Measurements from ENCODE around the gene RTL10.
"Not testable (repeated sequence)": the region's sequence is repeated elsewhere in the genome, so short reads cannot be mapped to it uniquely, and the experiment has no call there.

The RTL10 gene

DNA sequence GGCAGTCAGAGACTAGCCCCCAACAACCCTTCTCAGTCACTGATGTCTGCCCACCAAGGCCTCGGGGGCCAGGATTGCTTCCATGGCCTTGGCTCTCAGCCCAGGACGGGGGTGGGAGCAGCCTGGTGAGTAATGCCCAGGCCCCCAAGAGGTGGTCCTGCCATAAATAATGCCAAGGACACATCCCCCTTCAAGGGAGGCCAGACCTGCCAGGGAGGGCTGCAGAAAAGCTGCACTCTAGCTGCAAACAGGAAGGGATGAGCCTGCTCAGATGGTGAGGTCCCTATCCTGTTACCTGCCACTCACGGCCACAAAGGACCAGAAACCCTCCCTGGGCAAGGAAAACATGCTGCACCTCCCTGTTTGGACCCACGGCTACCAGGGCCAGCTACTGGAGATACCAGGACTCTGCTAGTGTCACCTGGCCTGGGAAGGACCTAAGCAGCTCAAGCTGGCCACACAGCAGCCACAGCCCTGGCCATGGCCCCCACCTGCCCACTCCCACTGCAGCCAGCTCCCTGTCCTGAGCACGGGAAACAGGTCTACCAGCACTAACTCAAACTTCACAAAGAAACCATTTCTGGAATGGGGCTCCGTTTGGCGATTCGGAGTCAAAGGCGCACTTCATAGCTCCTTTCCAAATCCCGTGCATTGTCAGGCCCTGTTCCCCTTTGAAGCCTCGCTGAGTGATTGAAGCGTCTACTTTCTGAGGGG, 12.1 kb downstream of the RTL10 start:
- no peak for DNase-seq

DNA sequence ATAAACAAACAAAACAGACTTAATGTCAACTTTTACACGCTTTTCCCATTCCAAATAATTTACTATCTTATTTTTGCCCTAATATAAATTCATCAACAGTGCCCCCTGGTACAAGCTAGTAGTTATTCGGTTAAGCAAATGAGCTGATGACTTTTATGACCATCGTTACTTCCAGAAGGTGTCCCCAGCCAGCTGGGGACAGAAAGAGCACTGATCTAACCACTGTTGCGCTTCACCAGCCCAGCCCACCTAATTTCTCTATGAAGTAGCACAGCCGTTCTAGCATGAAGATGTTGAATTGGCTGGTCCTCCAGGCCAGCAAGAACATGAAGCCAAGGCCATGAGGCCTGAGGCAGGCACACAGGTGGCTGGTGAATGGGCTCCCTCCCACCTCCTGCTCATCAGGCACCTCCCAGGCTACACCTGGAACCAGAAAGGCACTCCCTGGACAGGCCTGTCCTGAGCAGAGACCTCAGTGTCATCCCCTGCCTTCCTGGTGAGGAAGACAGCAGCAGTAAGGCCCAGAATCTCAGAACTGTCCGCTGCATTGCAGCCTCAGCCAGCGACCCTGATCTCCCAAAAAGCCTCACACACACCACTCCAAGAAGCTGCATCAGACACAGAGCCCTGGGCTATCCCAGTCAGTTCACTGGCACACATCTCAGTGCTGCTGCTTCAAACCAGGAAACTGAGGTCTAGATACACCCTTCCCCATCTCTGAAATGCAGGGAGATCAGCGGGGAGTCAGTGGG, 12.9 kb downstream of the RTL10 start:
- no peak for DNase-seq

DNA sequence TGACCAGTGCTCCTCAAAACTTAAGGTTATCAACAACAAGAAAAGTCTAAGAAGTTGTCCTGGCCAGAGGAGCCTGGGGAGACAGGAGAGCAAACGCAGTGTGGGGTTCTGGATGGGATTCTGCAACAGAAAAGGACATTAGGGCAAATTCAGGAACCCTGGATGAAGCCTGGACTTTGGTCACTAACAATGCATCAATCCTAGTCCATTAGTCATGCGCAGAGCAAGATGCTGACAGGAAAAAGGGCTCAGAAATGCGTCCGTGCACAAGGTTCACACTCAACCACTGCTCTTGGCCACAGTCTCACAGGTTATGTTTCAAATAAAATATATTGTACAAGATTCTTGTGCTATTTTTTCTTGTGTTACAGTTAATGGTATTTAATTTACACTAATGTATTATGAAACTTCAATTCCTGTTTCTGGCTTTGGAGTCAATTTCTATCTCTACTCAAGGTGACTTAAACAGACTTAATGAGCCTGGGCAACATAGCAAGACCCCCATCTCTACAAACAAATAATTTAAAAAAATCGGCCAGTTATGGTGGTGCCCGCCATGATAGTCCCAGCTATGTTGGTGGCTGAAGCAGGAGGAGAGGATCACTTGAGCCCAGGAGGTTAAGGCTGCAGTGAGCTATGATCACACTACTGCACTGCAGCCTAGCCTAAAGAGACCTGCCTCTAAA, 13.6 kb downstream of the RTL10 start:
- DNase-seq = no peak

DNA sequence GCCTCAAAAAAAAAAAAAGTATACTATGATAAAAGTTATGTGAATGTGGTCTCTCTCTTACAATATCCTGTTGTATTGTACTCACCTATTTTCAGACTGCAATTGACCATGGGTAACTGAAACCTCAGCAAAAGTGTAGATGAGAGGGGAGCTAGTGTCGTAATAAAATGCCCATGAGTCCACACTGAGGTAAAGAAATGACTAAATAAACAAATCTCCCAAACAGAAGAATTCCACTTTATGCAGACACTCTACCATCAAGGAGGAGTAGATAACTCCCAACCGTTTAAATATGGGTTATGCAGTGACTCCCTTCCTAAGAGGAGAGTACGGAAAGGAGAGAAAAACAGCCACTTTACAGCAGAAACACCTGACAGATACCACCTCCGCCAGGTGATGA, 14.6 kb downstream of the RTL10 start:
- DNase-seq = no peak

DNA sequence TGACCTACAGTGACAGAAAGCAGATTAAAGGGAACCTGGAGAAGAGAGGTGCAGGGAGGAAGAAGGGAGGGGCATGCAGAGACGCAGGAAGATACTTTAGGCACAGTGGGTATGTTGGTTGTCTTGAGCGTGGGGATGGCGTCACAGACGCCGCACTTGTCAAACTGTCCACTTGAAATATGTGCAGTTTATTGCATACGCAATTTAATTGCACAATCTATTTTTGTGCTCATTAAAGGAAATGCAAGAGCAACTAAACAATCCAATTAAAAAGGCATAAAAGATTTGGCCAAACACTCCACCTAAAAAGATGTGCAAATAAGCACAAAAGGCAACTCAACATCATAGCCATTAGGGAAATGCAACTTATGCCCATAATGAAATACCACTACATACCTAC, 16.8 kb downstream of the RTL10 start:
- no peak for DNase-seq

DNA sequence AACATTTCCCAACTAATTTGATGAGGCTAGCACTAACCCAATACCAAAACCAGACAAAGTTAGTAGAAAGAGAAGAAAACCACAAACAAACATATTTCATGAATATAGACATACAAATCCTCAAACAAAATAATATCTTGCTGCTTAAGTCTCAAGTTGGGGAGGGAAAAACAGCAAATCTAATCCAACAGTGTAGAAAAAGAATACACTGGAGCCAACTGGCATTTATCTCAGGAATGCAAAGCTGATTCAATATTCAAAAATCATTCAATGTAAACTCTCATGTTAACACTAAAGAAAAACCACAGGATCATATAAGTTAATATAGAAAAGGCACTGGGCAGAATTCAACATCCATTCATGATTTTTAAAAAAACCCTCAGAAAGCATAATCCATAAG, 18.2 kb downstream of the RTL10 start:
- DNase-seq = no peak

DNA sequence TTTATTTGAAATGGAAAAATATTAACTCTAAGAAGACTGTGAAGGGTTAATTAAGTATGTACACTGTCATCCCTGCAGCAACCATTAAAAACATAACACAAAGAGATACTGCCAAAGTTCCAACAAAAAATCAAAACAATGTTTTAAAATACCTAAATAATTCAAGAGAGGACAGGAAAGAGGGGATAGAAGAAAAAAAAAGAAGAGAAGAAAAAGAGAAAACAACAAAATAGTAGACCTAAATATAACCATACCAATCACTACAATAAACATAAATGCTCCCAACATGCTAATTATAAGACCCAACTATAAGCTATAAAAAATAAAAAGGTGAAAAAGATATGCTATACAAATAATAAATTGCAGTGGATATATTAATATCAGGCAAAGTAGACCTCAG, 20.1 kb downstream of the RTL10 start:
- DNase-seq = no peak

DNA sequence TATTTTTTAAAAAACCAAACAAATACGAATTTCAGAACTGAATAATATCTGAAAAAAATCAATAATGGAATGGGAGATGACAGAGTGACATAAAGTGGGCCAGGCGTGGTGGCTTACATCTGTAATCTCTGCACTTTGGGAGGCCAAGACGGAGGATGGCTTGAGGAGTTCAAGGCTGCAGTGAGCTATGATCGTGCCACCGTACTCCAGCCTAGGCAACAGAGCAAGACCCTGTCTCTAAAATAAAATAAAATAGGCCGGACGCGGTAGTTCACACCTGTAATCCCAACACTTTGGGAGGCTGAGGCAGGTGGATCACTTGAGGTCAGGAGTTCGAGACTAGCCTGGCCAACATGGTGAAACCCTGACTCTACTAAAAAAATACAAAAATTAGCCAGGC, 21.3 kb downstream of the RTL10 start:
- not testable (repeated sequence) for DNase-seq

DNA sequence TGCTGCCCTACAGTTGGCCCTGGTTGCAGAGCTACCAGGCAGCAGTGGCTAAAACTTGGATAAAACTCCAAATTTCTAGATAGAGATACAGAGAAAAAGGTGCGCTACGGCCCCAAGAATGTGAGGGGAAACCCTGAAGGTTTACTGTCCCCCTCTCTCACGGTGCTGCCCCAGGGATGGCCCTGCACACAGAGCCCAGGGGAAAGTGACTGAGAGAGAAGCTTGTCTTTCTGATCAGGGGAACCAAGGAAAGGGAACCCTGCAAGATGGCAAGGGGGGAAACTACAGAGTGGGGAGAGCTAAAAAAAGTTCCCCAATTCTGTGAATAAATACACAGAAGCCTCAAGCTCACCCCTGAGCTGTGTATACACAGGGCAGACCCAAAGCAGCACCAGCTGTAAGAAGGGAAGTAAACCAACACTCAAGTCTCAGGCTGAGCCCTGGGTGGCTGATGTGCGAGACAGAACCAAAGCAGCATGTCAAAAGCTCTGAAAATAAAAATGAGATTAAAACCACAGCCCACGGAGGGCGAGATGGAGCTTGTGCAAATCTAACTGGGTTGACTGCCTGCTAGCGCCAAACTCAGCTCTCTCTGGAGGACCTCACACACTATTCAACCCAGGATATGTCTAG, 22.1 kb downstream of the RTL10 start:
- DNase-seq = no peak

DNA sequence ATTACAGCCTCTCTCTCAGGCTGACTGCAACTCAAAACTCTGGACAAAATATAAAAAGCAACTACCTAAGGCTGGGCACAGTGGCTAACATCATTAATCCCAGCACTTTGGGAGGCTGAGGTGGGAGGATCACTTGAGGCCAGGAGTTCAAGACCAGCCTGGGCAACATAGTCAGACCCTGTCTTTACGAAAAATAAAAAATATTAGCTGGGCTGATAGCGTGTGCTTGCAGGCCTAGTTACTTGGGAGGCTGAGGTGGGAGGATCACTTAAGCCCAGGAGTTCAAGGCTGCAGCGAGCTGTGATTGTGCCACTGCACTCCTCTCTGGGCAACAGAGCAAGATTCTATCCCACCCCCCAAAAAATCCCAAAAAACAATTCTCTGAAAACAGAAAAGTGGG, 22.7 kb downstream of the RTL10 start:
- DNase-seq = not testable (repeated sequence)

DNA sequence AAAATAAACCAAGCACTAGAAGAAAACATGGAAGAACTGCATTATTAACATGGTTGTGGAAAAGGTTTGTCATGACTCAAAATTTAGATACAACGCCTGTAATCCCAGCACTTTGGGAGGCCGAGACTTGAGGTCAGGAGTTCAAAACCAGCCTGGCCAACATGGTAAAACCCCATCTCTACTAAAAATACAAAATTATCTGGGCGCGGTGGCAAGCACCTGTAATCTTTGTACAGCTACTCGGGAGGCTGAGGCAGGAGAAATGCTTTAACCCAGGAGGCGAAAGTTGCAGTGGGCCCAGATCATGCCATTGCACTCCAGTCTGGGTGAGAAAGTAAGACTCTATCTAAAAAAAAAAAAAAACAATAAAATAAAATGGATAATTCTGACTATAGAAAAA, 23.7 kb downstream of the RTL10 start:
- DNase-seq = no peak

DNA sequence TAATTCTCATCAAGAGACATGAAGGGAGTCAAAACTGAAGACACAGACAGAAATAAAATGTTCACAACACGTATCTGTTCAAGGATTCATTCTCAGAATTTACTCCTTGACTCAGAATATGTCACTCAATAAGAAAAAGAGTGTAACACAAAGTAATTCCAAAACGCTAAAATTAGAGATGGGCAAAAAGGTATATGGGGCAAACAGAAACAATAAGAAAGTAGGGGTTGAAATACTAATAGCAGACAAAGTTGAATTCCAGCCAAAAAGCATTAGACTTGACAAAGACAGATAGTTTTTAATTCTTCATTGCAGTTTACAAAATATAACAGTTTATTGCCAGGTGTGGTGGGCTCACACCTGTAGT, 26.7 kb downstream of the RTL10 start:
- no peak for DNase-seq

DNA sequence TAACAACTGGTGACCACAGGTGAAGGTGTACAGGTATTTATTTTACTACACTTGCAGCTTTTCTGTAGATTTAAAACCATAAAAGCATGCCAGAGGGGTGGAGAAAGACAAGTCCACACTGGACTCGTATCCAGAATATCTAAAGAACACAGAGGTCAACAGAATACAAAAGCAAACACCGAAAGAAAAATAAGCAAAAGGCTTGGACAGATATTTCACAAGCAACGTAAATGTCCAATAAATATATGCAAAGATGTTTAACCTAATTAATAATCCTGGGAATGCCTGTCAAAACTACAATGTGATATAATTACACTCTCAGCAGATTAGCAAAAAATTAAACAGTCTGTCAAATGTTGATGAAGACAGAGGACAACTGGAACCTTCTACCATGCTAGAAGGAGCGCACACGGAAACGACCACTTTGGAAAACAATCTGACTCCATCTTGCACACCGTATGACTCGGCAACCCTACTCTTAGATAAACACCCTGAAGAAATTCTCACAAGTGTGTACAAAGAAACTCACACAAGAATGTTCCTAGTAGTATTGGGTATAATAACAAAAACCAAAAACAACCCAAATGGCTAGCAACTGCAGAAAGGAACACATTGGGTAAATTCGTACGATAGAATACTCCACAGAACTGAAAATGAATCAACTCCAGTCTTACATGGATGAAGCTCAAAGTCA, 27.2 kb downstream of the RTL10 start:
- no peak for DNase-seq

DNA sequence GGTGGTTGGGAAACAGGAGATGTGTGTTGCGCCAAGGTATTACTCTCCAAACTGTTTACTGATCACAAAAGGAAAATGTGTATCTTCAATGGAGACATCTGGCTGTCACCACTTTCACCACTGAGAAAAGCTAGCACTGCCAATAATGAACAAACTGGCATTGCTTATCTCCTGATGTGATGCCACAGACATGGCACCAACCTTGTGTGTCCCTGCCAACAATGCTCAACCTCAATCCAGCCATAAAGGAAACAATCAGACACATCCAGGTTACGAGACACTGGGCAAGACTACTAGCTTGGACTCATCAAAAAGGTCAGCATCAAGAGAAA, 28.1 kb downstream of the RTL10 start:
- no peak for DNase-seq

DNA sequence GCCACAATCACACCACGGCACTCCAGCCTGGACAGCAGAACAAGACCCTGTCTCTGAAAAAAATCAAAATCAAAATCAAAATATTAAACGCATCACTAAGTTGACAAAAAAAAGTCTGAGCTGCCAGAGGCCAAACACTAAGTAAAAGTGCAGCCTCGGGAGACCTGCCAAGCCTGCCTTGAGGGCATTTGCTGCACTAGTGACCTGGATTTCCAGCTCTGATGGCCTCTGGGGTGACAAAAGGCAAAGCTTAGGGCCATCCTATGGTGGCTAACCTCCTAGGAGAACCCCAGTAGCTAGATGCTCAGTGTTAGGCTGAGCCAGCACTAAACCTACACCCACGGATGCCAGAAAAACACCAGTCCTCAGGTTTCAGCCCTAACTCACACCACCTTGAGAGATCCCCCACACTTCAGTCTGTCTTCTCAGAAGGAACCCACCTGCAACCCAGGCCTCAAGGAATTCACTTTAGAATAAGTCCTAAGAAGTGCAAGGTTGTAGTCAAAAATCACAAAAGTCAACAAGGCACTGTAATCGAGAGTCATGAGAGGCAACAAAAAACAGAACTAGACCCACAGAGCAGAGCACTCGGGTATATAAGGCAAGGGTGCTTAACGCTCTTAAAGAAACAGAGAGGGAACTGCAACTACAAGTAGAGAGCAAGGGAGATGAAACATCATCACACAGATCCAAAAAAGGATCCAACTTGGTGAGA, 28.6 kb downstream of the RTL10 start:
- no peak for DNase-seq

DNA sequence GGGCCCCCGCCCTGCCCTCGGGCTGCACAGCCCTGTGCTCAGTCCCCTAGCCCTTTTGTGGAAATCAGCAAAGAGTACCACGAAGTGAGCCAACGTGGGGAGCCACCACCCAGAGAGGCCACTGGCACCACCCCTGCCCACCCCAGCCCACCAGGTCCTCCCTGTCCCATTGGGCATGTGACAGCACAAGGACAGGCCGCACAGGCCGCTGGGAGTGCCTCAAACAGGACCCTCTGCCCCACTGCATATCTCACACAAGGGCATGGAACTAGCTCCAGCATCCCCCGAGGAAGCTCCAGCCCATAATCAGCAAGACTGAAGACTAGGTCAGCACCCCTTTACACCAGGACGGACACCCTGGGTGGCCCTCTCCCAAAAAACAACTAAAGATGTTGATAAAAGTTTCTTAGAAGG, 29.7 kb downstream of the RTL10 start:
- no peak for DNase-seq

DNA sequence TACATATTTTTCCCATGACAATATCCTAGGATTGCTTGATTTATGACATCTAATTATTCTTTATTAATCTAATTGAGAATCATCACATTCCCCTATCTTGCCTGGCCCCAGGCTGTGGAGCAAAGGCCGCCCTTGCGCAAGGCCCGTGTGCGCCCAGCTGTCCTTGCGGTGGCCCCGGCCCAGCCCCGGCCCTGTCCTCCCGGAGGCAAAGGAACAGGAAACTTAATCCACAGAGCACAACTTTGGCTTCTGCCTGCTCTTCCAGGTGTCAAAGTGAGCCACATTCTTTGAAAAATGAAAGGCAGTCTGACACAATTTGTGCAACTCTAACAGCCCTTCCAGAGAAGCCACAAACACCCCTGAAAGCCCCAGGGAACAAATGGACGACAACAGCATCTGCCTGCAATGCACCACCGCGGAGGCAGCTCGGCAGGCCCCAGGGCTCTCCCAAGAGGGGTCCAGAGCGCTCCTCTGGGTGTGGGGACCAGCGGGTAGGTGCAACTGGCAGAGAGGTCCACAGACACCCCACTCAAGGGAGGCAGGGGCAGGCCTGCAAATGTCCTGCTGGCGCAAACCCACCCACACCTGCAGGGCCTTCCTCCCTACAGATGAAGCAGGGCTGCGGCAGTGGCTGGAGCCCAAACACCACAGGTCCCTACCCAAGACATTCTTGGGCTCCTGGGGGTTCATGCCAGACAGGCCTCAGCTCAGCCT, 30.3 kb downstream of the RTL10 start:
- no peak for DNase-seq

DNA sequence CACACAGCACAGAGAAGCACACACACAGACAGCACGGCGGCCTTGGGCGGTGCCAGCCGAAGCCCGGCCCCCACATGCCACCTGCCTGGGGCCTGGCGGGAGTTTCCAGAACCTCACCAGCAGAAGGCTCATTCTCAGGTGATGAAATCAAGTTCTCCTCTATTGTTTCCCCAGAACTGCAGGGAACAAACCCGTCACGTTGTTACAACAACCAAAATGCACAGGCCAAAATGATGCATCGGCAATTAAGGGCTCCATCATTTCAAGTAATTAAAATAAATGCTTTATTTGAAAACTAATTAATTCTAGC, 30.8 kb downstream of the RTL10 start:
- DNase-seq = no peak

DNA sequence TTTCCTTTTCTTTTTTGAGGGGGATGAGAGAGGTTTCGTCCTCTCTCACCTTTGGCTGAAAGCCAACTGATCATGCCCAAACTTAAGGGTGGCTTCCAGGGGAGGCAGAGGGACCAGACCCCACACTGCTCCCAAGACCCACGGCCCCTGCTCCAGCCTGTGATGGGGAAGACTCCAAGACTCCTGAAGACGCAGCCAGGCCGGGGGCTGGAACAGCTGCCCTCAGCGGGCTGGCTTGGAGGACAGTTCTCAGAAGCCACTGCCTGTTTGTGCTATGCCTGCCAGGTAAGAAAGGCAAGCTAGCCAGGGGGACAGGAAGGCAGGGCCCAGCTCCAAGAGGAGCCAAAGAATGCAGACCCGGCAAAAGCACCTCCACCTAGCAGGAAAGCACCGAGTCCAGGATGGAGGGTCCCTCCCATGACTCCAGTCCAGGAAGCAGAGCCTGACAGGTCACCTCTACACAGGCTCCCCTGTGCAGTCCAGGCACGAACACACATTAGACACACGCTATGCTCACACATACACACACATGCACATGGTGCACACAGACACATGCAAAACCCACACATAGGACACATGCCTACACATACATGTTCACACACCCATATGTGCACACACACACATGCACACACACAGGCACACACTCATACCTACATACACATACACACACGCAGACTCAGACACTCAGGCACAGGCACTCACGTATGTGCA, 31.3 kb downstream of the RTL10 start:
- DNase-seq = no peak

DNA sequence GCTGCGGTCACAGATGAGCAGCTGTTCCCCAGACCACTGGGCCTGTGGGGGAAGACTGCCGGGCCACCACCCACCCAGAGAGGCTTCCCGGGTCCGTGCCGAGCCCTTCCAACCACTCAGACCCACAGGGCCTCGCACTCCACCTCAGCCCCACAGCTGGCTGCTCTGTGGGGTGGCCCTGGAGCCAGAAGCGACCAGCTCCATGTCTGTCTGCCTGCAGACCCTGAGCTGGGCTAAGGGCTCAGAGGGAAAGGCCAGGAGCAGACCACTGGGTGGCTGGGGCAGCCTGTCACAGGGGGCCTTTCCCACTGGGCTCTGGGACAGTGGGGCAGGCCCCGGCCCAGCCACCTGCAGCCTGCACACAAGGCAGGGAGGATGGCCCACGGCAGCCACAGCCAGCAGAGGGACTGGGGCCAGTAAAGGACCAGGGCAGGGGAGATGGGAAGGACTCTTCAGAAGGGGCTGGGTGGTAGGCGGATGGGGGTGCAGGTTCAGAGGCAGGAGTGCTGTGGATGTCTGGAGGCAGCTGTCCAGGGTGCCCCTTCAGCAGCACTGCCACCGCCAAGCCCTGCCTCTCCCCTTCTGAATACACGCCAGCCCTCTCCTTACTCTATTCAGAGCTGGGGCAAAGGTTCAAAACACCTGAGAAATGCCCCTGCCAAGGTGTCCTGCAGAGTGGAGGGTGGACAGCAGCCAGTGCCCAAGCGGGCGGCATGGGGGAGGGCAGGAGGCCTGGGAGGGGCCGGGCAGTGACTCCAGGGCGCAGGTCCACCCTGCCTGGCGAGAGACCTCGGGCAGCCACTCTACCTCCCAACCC, 32.2 kb downstream of the RTL10 start:
- DNase-seq = no peak

Measured in central memory CD4-positive, alpha-beta T cell (primary cell).